IPS-20b (cell line): ENCODE data around the gene PPP1R12B.
A peak's percentile ranks its signal among the peaks of the same experiment; 100 is the strongest.
"Not testable (repeated sequence)": the region's sequence is repeated elsewhere in the genome, so short reads cannot be mapped to it uniquely, and the experiment has no call there.

Experiments used
- H3K27ac ChIP-seq: one replicate; pipeline ENCODE4 v1.5.1; 2013; ENCODE audit warnings: low read length
- H3K27me3 ChIP-seq: 2 replicates; pipeline ENCODE4 v1.6.1; 2013; ENCODE audit warnings: mild to moderate bottlenecking, low read length, inconsistent platforms; ENCODE audit not compliant: insufficient read depth
- H3K36me3 ChIP-seq: 2 replicates; pipeline ENCODE4 v1.6.1; 2013; ENCODE audit warnings: low read depth, mild to moderate bottlenecking, inconsistent platforms, low read length, moderate library complexity; ENCODE audit not compliant: insufficient read depth
- H3K4me1 ChIP-seq: 2 replicates; pipeline ENCODE4 v1.6.1; 2013; ENCODE audit warnings: mild to moderate bottlenecking, control low read depth, inconsistent platforms, low read length, moderate library complexity; ENCODE audit not compliant: insufficient read depth
- H3K4me3 ChIP-seq: 2 replicates; pipeline ENCODE4 v1.5.1; 2013; ENCODE audit warnings: mild to moderate bottlenecking, low read length, inconsistent platforms
- H3K9ac ChIP-seq: 2 replicates; pipeline ENCODE4 v1.6.1; 2013; ENCODE audit warnings: low read depth, mild to moderate bottlenecking, inconsistent platforms, low read length, moderate library complexity
- H3K9me3 ChIP-seq: 2 replicates; pipeline ENCODE4 v1.6.1; 2013; ENCODE audit warnings: mild to moderate bottlenecking, low read depth, low read length, inconsistent platforms; ENCODE audit not compliant: insufficient read depth

The PPP1R12B gene

GRCh38 chr1:202557662-202558061 is 209.2 kb downstream of the PPP1R12B start:
- H3K9me3 ChIP-seq, H3K27me3 ChIP-seq, H3K36me3 ChIP-seq, H3K9ac ChIP-seq, H3K4me3 ChIP-seq, H3K27ac ChIP-seq: not testable (repeated sequence)
- peaks cover 19% of the 10 kb centered on the region for H3K4me1 ChIP-seq

- Histone ChIP-seq H3K36me3 (no peaks in the 10 kb centered on the region), H3K9ac (no peak overlapping the region), H3K27ac (no peak overlapping the region), H3K4me1 (peaks cover 30% of the 10 kb centered on the region), H3K9me3 (no peaks in the 10 kb centered on the region), H3K4me3 (no peak overlapping the region), H3K27me3 (no peaks in the 10 kb centered on the region)
Measured at GRCh38 chr1:202561240-202561639, 212.7 kb downstream of the PPP1R12B start.

GRCh38 chr1:202561726-202562443 is 213.4 kb downstream of the PPP1R12B start:
- 0 out of 2 replicates have a peak overlapping the region, but pooled peaks have one; percentile 12 for H3K9ac ChIP-seq
- H3K9me3 ChIP-seq, result no peaks in the 10 kb centered on the region

GRCh38 chr1:202562444-202563060 is 214.1 kb downstream of the PPP1R12B start:
- H3K9ac ChIP-seq, result no peak overlapping the region
- no peaks in the 10 kb centered on the region for H3K9me3 ChIP-seq
- no peaks in the 10 kb centered on the region for H3K36me3 ChIP-seq
- no peak overlapping the region for H3K27ac ChIP-seq
- peaks cover 44% of the 10 kb centered on the region for H3K4me1 ChIP-seq
- H3K4me3 ChIP-seq, result no peak overlapping the region
- no peaks in the 10 kb centered on the region for H3K27me3 ChIP-seq

More at GRCh38 chr1:202561726-202562443, 213.4 kb downstream of the PPP1R12B start:
- Histone ChIP-seq H3K27me3 (no peaks in the 10 kb centered on the region), H3K4me3 (no peak overlapping the region), H3K4me1 (peaks cover 37% of the 10 kb centered on the region), H3K36me3 (no peaks in the 10 kb centered on the region), H3K27ac (no peak overlapping the region)

- peaks cover 51% of the 10 kb centered on the region for H3K4me1 ChIP-seq
- H3K9me3 ChIP-seq, result no peaks in the 10 kb centered on the region
Measured at GRCh38 chr1:202563818-202564217, 215.3 kb downstream of the PPP1R12B start.

GRCh38 chr1:202564958-202565495 is 216.5 kb downstream of the PPP1R12B start:
- Histone ChIP-seq H3K27me3 (no peaks in the 10 kb centered on the region), H3K9me3 (no peaks in the 10 kb centered on the region), H3K4me3 (no peak overlapping the region), H3K36me3 (no peaks in the 10 kb centered on the region), H3K4me1 (peaks cover 50% of the 10 kb centered on the region), H3K9ac (0 out of 2 replicates have a peak overlapping the region, but pooled peaks have one; percentile 21), H3K27ac (no peak overlapping the region)

More at GRCh38 chr1:202563818-202564217, 215.3 kb downstream of the PPP1R12B start:
- H3K4me3 ChIP-seq, result no peak overlapping the region
- no peak overlapping the region for H3K9ac ChIP-seq
- H3K27ac ChIP-seq, result no peak overlapping the region
- H3K36me3 ChIP-seq, result no peaks in the 10 kb centered on the region
- no peaks in the 10 kb centered on the region for H3K27me3 ChIP-seq

- no peaks in the 10 kb centered on the region for H3K9me3 ChIP-seq
- H3K9ac ChIP-seq, result peak overlapping the region; percentile 51; the same call in 1 of the 2 replicates
- peaks cover 46% of the 10 kb centered on the region for H3K4me1 ChIP-seq
- H3K27me3 ChIP-seq, result no peaks in the 10 kb centered on the region
- H3K27ac ChIP-seq, result peak overlapping the region; percentile 64
- H3K4me3 ChIP-seq, result no peak overlapping the region
- H3K36me3 ChIP-seq, result no peaks in the 10 kb centered on the region
Measured at GRCh38 chr1:202565890-202566602, 217.5 kb downstream of the PPP1R12B start.

GRCh38 chr1:202567738-202568137 is 219.2 kb downstream of the PPP1R12B start:
- Histone ChIP-seq H3K9ac (peak overlapping the region; percentile 65; the same call in 1 of the 2 replicates), H3K27ac (peak overlapping the region; percentile 64), H3K9me3 (no peaks in the 10 kb centered on the region), H3K27me3 (no peaks in the 10 kb centered on the region), H3K4me3 (peak overlapping the region; percentile 52), H3K36me3 (no peaks in the 10 kb centered on the region), H3K4me1 (peaks cover 39% of the 10 kb centered on the region)

- Histone ChIP-seq H3K27ac (peak overlapping the region; percentile 20), H3K4me1 (peaks cover 39% of the 10 kb centered on the region), H3K36me3 (no peaks in the 10 kb centered on the region), H3K9me3 (no peaks in the 10 kb centered on the region), H3K4me3 (no peak overlapping the region), H3K27me3 (no peaks in the 10 kb centered on the region), H3K9ac (peak overlapping the region; percentile 31; the same call in 1 of the 2 replicates)
Measured at GRCh38 chr1:202568410-202568809, 219.9 kb downstream of the PPP1R12B start.

GRCh38 chr1:202568826-202569225 is 220.3 kb downstream of the PPP1R12B start:
- no peak overlapping the region for H3K27ac ChIP-seq
- no peaks in the 10 kb centered on the region for H3K27me3 ChIP-seq
- H3K9ac ChIP-seq, result peak overlapping the region; percentile 31; the same call in 1 of the 2 replicates
- no peaks in the 10 kb centered on the region for H3K9me3 ChIP-seq
- no peaks in the 10 kb centered on the region for H3K36me3 ChIP-seq
- peaks cover 39% of the 10 kb centered on the region for H3K4me1 ChIP-seq
- H3K4me3 ChIP-seq, result no peak overlapping the region
